Skin of body (tissue), 2 donors: ENCODE measurements around the gene MATK. TPM values are rescaled to one million over a fixed set of nuclear protein-coding genes. Genes with fewer than 3 reads are reported as not detected.

Experiments used
- DNase-seq: peaks from one replicate; lab custom pipeline; 2025; lab: John Stamatoyannopoulos, UW
- total RNA-seq: library from RNA; depleted of rRNA; stranded (reverse); fragments of >200 nt; gene quantifications from one replicate; pipeline ENCODE4 v1.2.3, GENCODE V29; 2014

The MATK gene
- total RNA-seq, 1 donor from 2014 or later: 0.99 TPM

- no peak for DNase-seq
Observed at GRCh38 chr19:3790941-3791340, 4.8 kb upstream of the MATK start.

GRCh38 chr19:3790209-3790734 lies 4.1 kb upstream of the MATK start:
- no peak for DNase-seq

GRCh38 chr19:3788996-3789778 lies 3.0 kb upstream of the MATK start:
- no peak for DNase-seq

GRCh38 chr19:3785451-3785937 lies 687 bp downstream of the MATK start:
- no peak for DNase-seq

GRCh38 chr19:3784607-3785450 lies 1.4 kb downstream of the MATK start:
- DNase-seq: no peak

GRCh38 chr19:3783660-3784584 lies 2.3 kb downstream of the MATK start:
- no peak for DNase-seq

GRCh38 chr19:3782903-3783302 lies 3.3 kb downstream of the MATK start:
- DNase-seq: no peak

GRCh38 chr19:3782330-3782729 lies 3.9 kb downstream of the MATK start:
- no peak for DNase-seq

- no peak for DNase-seq
Observed at GRCh38 chr19:3781603-3782002, 4.6 kb downstream of the MATK start.

GRCh38 chr19:3780786-3781304 lies 5.3 kb downstream of the MATK start:
- DNase-seq: no peak

GRCh38 chr19:3778899-3779723 lies 7.1 kb downstream of the MATK start:
- DNase-seq: no peak

GRCh38 chr19:3778104-3778867 lies 7.9 kb downstream of the MATK start:
- DNase-seq: no peak

GRCh38 chr19:3776479-3777040 lies 9.6 kb downstream of the MATK start:
- DNase-seq: no peak

GRCh38 chr19:3775831-3776230 lies 10.3 kb downstream of the MATK start:
- no peak for DNase-seq

GRCh38 chr19:3775374-3775711 lies 10.8 kb downstream of the MATK start:
- no peak for DNase-seq

GRCh38 chr19:3774621-3775373 lies 11.4 kb downstream of the MATK start:
- DNase-seq: no peak

- no peak for DNase-seq
Observed at GRCh38 chr19:3773814-3774515, 12.2 kb downstream of the MATK start.
